PC-9 (cell line): ENCODE results near the gene ENO1.

Source experiments
- EZH2 ChIP-seq: fragments of 200-600 bp; sonication (generic); IDR thresholded peaks from 2 replicates; pipeline ENCODE4 v1.8.0; 2017; ENCODE audit warnings: antibody characterized with exemption, low read depth
- TF ChIP-seq, protein P1 (sequence below): fragments of 200-600 bp; sonication (generic); conservative IDR thresholded peaks from 2 replicates; pipeline ENCODE4 v1.6.1; 2017; ENCODE audit warnings: mixed run types, antibody characterized with exemption, mild to moderate bottlenecking, moderate library complexity

DNA sequence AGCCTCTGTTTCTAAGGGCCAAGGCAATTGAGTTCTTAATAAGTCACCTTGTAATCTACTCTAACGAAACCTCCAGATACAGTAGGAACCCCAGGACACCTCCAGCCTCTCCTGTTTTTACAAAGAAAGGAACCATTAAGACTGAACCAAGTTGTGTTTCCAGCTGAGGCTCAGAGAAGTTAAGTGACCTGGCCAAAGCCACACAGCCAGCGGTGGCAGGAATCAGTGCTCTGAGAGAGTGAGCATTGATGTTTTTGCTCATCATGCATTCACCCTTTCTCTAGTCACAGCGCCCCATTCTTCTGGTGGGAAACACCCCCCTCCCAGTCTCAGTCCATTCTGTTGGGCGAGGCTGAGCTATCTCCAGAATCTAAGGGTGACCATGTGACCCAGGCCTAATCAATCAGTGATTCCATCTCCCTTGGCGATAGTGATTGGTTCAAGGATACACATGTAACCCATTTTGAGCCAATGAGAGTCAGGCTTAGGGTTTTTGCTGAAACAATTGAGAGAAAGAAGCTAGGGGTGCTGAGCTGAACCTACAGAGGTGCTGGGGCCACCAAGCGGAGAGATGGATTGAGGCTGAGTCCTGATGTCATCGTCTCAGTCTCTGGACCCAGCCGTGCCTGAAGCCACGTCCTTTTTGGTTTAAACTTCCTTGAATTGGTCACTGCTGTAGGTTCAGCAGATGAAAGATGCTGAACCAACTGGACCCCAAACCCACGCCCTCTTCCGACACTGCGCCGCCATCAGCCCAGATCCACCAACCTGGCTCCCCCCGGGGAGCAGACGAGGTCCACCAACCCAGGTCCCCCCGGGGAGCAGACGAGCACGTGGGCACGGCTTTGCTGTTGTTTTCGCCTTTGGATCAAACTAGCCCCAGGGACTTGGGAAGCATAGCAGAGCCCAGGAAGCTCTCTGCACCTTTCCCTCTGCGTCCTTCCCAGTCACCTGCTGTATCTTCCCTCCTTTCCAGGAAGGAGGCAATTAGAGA, 33.1 kb downstream of the ENO1 start:
- TF ChIP-seq, protein P1, sequence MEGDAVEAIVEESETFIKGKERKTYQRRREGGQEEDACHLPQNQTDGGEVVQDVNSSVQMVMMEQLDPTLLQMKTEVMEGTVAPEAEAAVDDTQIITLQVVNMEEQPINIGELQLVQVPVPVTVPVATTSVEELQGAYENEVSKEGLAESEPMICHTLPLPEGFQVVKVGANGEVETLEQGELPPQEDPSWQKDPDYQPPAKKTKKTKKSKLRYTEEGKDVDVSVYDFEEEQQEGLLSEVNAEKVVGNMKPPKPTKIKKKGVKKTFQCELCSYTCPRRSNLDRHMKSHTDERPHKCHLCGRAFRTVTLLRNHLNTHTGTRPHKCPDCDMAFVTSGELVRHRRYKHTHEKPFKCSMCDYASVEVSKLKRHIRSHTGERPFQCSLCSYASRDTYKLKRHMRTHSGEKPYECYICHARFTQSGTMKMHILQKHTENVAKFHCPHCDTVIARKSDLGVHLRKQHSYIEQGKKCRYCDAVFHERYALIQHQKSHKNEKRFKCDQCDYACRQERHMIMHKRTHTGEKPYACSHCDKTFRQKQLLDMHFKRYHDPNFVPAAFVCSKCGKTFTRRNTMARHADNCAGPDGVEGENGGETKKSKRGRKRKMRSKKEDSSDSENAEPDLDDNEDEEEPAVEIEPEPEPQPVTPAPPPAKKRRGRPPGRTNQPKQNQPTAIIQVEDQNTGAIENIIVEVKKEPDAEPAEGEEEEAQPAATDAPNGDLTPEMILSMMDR: no peak
- TF ChIP-seq EZH2: no peak
